Measurements from ENCODE around the gene PATL1. TPM values are rescaled to one million over a fixed set of nuclear protein-coding genes. Genes with fewer than 3 reads are reported as not detected.
"Not testable (repeated sequence)": the region's sequence is repeated elsewhere in the genome, so short reads cannot be mapped to it uniquely, and the experiment has no call there.

Gene PATL1
- polyA plus RNA-seq, 1 experiment, result 43.9 TPM

- no peak for DNase-seq (ENCODE audit: low read depth, low spot score)
- POLR2A ChIA-PET, result no interaction called here
- Histone ChIP-seq H3K27me3 (ENCODE audit: control insufficient read depth, insufficient read depth, low read length) (no peaks in the 10 kb centered on the region), H3K4me3 (ENCODE audit: low read depth, low read length) (no peak overlapping the region), H3K27ac (ENCODE audit: low read depth, low read length) (no peak overlapping the region), H3K9me3 (ENCODE audit: control insufficient read depth, insufficient read depth, low read length) (no peaks in the 10 kb centered on the region)
- TF ChIP-seq CTCF (IDR thresholded peaks at IDR 0.05; ENCODE audit: low read depth, low read length), result no peak
- CTCF ChIA-PET, result no interaction called here
Observed at GRCh38 chr11:59629996-59630395, 38.8 kb downstream of the PATL1 start.

DNA sequence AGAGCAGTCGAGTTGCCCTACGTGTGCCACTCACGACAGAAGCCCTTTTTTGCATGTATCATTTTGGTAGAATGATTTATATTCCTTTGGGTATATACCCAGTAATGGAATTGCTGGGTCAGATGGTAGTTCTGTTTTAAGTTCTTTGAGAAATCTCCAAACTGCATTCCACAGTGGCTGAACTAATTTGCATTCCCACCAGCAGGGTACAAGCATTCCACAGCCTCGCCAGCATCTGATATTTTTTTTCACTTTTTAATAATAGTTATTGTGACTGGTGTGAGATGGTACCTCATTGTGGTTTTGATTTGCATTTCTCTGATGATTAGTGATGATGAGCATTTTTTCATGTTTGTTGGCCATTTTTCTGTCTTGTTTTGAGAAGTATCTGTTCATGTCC lies 41.9 kb downstream of the PATL1 start:
- POLR2A ChIA-PET; H3K27me3 ChIP-seq (ENCODE audit: control insufficient read depth, insufficient read depth, low read length); CTCF ChIA-PET; H3K4me3 ChIP-seq (ENCODE audit: low read depth, low read length); DNase-seq (ENCODE audit: low read depth, low spot score); H3K9me3 ChIP-seq (ENCODE audit: control insufficient read depth, insufficient read depth, low read length); H3K27ac ChIP-seq (ENCODE audit: low read depth, low read length): not testable (repeated sequence)
- peak; percentile 35 for TF ChIP-seq CTCF (IDR thresholded peaks at IDR 0.05; ENCODE audit: low read depth, low read length)

- Histone ChIP-seq H3K9me3 (ENCODE audit: control insufficient read depth, insufficient read depth, low read length) (no peaks in the 10 kb centered on the region), H3K27me3 (ENCODE audit: control insufficient read depth, insufficient read depth, low read length) (no peaks in the 10 kb centered on the region), H3K4me3 (ENCODE audit: low read depth, low read length) (no peak overlapping the region), H3K27ac (ENCODE audit: low read depth, low read length) (no peak overlapping the region)
- DNase-seq (ENCODE audit: low read depth, low spot score), result no peak
- no peak for TF ChIP-seq CTCF (IDR thresholded peaks at IDR 0.05; ENCODE audit: low read depth, low read length)
- ChIA-PET POLR2A (no interaction called here), CTCF (no interaction called here)
Observed at GRCh38 chr11:59625703-59626102, 43.1 kb downstream of the PATL1 start.

DNA sequence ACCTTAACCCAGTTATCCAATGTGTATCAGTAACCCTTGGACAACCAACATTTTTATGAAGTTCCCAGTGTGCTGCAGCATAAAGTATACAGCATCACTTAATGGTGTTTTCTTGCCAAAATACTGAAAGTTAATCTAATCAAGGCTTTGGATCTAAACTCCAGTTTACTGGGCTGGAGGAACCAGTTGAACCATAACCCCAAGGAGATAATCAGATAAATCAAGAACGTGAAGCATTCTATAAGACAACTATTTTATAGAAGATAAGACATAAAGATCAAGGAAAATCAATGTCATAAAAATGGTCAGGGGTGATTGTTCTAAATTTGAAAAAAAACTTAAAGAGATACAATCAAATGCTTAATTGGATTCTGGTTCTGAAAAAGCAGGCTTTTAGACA lies 51.0 kb downstream of the PATL1 start:
- ChIA-PET CTCF (no interaction called here), POLR2A (no interaction called here)
- no peak for DNase-seq (ENCODE audit: low read depth, low spot score)
- Histone ChIP-seq H3K4me3 (ENCODE audit: low read depth, low read length) (no peak overlapping the region), H3K9me3 (ENCODE audit: control insufficient read depth, insufficient read depth, low read length) (peaks cover 2% of the 10 kb centered on the region; the same call in 1 of the 2 replicates), H3K27me3 (ENCODE audit: control insufficient read depth, insufficient read depth, low read length) (no peaks in the 10 kb centered on the region), H3K27ac (ENCODE audit: low read depth, low read length) (no peak overlapping the region)
- no peak for TF ChIP-seq CTCF (IDR thresholded peaks at IDR 0.05; ENCODE audit: low read depth, low read length)

- Histone ChIP-seq H3K27me3 (ENCODE audit: control insufficient read depth, insufficient read depth, low read length) (no peaks in the 10 kb centered on the region), H3K9me3 (ENCODE audit: control insufficient read depth, insufficient read depth, low read length) (peaks cover 2% of the 10 kb centered on the region; the same call in 1 of the 2 replicates), H3K27ac (ENCODE audit: low read depth, low read length) (peak overlapping the region; percentile 90), H3K4me3 (ENCODE audit: low read depth, low read length) (peak overlapping the region; percentile 59)
- DNase-seq (ENCODE audit: low read depth, low spot score), result no peak
- POLR2A ChIA-PET, result interaction anchor here (0.7 to 1.6 kb wide), 6 partner anchors 43 to 711 kb away, joined by 3 to 9 read pairs (median 7); partner anchors contain the start of gene PATL1
- CTCF ChIA-PET, result interaction anchor here (1.1 kb wide), 1 partner anchor 79 kb away, joined by 3 read pairs; no protein-coding TSS in a partner anchor
- TF ChIP-seq CTCF (IDR thresholded peaks at IDR 0.05; ENCODE audit: low read depth, low read length), result no peak
Observed at GRCh38 chr11:59616396-59616982, 52.3 kb downstream of the PATL1 start.
